GM21381 (cell line): ENCODE measurements around the gene LZTS2.
"Not testable (repeated sequence)": the region's sequence is repeated elsewhere in the genome, so short reads cannot be mapped to it uniquely, and the experiment has no call there.

Experiments used
- ATAC-seq: cut with Tn5 transposase; IDR thresholded peaks from one replicate; pipeline ENCODE4 v1.9.1; 2021; ENCODE audit warnings: mild to moderate bottlenecking, moderate library complexity; ENCODE audit not compliant: unreplicated experiment

The LZTS2 gene

GRCh38 chr10:100999742-101000126 lies at the start of gene LZTS2:
Gene LZTS2 (plus strand): TSS chr10:100999808. CDS start chr10:101002539, 2,731 bp downstream.
- no peak for ATAC-seq

DNA sequence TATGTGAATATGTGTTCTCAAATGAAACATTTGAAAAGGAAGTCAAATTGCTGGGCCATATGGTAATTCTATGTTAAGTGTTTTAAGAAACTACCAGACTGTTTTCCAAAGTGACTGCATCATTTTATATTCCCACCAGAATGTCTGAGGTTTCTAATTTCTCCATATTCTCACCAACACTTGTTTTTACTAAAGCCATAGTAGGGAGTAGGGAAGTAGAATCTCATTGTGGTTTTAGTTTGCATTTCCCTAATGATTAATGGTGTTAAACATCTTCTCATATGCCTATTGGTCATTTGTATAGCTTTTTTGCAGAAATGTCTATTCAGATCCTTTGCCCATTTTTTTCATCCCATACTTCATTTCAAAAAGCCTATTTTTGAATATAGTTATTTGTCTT lies 39.4 kb upstream of the LZTS2 start:
- no peak for ATAC-seq

DNA sequence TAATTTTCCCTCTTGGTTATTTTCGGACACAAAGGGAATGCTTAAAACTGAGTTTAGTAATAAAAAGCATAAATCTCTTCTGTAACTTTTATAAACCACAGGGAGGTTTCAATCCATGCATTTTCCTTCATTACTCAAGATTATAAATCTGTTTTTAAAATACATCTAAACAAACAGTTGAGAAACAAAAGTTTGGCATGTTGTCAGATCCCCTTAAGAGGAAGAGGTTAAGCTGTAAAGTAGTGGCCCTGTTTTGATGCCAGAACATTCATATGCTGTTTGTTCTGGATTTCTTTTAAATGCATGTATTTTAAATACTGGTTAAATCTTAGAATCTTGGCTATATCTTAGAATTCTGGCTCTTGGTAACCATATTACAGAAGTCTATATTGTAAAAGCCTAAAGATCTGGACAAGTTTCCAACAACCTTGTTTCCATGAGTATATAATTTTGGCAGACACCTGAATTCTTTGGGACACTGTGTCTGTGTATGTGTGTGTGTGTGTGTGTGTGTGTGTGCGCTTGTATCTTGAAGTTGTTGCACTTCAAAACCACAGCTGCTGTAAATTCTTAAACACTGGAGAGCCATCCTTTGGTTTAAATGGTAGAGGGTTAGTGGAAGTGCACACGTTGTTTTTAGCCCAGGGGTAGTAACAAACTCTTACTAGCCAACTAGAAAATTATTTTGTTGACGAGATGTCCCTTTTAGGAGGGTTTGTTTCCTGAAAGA lies 37.1 kb upstream of the LZTS2 start:
- no peak for ATAC-seq

DNA sequence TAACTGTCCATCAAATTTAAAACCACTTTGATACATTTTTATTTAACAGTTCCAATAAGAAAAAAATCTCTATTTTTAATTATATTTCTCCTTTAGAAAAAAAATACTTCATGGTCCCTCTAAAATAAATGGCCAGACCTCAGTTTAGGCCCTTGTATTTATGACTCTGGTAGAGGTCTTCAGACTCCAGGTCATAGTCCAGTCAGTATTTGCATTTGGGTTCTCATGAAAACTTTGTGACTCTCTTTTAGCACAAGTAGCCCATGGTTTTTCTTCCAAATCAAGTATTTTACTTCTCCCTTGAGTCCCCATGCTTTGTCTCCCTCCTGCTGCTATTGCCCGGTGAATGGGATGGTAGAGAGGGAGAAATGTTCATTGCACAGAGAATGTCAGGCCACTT lies 35.8 kb upstream of the LZTS2 start:
- no peak for ATAC-seq

DNA sequence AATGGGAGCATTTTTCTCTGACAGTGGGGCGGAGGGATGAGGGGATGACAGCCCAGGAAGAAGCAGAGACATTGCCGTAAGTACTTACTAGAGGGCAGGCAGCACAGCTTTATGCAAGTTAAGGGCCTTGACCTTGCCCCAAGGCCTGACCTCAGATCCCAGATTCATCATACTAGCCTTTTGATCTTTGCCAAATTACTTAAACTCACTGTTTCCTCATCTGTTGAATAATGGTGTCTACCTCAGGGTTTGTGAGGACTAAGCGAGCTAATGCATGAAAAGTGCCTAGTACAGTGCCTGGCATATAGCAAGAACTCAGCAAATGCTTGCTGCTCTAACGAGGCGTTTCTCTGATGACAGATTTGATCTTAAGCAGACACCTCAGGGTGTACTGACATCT lies 33.8 kb upstream of the LZTS2 start:
- no peak for ATAC-seq

- no peak for ATAC-seq
Observed at GRCh38 chr10:100966887-100967286, 32.7 kb upstream of the LZTS2 start.

- no peak for ATAC-seq
Observed at GRCh38 chr10:100967332-100967731, 32.3 kb upstream of the LZTS2 start.

DNA sequence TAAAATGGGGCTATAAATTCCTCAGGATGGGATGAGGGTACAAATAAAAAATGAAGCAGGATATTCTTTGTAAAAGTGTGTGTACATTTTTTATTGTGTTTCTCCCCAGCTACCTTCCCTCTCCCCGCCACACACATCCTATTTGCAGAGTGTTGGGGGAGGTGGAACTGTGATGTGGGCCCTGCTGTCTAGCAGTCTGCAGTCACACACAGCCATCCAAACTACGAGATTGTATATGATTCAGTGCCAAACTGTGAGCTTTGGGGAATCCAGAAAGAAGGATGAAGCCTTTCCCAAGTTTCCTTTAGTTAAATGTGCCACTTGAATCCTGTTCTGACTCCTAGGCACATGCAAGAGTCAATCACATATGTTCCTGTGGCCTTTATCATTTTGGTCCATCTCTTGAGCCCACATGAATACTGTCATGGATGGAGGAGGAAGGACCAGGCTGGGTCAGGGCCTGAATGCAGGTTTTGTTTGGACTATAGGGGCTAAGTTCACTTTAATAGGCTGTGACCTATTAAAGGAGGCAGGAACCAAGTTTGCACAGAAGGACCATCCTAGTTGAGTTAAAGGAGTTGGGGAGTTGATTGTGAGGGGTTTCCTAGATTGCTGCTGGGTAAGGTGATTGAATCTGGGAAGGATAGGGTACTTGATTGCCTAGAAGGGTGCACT lies 31.4 kb upstream of the LZTS2 start:
- no peak for ATAC-seq

- ATAC-seq, result no peak
Observed at GRCh38 chr10:100968863-100969186, 30.8 kb upstream of the LZTS2 start.

GRCh38 chr10:100969187-100970075 lies 30.2 kb upstream of the LZTS2 start, which contains the start of gene SEMA4G:
Gene SEMA4G (plus strand): TSS chr10:100969504. CDS start chr10:100972913, 3,409 bp downstream.
- no peak for ATAC-seq

DNA sequence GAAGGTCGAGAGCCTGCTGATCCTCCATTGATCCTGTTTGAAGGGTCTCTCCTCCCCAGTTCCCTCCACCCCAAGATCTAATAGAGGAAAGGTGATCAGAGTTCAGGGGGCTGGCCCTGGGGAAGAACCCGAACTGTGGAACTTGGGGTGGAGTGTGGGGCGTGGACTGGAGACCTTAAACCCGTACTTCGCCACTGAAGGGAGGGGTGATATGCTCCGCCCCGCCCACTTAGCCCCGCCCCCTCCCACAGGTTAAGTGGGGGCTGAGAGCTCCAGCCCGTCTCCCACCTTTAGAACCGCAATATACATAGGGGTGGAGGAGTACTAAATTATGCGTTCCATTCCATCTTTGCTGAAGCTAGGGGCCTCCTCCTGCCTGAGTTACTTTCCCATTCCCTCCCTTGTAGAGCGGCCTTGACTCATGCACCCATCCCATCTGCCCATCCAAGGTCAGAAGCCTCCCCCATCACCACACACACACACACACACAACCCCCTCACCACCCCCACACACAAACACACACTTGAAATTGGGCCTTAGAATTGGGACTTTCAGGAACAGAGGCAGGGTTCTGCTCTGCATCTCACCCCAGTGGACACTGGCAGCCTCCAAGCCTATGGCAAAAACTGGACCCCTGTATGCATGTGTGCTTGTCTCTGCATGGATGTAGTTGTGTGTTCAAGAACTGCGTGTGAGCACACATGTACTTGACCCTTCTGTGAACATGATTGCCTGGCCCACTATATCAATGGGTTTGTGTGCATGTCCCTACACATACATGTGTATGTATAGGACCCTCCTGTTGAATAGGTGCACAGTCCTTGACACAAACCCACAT lies 29.3 kb upstream of the LZTS2 start:
- ATAC-seq, result no peak

DNA sequence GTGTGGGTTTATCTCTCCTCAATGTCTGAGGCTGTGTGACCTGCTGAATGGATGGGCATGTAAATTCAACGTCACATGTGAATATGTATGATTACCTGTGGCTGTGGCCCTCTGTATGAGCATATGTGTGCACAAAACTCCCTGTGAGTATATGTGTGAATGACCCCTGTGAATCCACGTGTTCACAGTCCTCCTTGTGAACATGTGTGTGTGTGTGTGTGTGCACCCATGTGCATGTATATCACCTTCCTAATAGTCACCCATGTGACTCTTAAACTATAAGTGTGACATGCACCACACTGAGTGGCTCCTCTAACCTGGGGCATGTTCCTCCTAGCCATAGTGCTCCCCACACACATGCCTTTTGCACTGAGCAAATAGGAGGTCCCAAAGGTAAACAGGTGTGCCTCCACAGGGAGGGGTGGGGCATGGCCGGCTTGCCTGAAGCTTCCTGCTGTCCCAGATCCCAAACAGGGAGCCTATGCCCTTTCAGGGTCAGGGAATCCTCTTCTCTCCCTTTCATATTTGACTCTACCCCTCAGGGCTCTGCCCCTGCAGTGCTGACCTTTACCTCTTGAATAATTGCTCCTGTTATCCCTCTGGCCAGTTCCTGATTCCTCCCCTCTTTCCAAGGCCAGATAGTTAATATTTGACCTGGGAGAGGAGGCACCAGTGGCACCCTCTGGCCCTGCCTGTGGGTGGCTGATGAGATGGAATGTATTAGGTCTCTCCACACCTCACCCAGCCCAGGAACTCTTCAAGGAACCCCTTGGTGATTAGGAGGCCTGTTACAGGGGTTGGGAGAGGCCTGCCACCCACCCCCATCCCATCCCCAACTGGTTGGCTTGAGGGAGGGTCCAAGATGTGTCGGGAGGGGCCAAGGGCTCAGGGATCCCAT lies 28.4 kb upstream of the LZTS2 start:
- ATAC-seq, result no peak

DNA sequence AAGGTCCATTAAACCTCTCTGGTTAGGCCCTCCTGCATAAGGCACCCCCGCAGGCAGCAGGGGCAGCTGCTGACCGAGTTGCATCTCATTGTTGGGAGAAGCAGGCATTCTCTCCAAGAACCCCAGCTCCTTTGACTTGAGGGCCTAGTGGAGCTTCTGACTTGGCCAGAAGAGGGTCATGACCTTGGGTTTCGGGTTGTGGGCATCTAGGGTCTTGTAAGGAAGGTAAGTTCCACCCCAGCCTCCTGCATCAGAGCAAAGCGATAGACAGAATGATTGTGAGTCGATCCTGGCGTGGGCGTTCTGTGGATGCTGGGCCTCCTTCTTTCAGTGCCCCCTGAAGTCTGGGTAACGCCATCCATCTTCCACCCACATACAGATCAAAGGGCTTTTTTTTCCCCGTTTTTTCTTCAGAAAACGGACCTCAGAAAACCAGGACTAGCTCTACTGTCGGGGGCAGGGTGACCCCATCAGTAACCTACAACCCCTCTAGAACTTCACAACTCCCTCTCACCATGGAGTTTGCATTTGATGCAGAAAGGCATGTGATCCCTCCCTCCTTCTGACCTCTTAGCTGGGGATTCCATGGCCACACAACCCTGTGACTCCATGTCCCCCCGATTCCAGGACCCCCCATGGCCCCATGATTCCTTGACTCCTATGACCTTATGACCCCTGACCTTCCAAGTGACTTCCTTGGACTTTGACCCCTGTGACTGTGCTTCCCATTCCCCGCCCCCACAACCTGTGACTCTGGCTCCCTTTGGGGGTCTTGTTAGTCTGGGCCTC lies 27.3 kb upstream of the LZTS2 start:
- ATAC-seq, result no peak

DNA sequence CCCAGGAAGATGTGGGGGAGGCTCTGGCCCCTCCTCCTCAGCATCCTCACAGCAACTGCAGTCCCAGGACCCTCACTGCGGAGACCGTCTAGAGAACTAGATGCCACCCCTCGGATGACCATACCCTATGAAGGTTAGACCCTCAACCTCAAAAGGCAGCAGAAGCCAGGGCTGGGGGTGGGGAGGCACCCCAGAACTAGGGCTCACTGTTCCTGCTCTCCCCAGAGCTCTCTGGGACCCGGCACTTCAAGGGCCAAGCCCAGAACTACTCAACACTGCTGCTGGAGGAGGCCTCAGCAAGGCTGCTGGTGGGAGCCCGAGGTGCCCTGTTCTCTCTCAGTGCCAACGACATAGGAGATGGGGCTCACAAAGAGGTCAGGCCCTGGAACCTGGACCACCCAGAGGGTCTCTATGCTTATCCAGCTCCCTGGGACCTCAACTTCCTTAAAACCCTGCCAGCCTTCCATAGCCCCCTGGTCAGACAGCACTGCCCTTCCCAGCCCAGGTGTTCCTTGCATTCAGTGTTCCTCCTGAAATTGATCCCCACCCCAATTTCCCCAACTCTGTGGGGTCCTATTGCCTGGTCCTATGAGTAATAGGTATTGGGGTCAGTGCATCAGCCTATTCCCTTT lies 26.6 kb upstream of the LZTS2 start:
- ATAC-seq, result no peak

DNA sequence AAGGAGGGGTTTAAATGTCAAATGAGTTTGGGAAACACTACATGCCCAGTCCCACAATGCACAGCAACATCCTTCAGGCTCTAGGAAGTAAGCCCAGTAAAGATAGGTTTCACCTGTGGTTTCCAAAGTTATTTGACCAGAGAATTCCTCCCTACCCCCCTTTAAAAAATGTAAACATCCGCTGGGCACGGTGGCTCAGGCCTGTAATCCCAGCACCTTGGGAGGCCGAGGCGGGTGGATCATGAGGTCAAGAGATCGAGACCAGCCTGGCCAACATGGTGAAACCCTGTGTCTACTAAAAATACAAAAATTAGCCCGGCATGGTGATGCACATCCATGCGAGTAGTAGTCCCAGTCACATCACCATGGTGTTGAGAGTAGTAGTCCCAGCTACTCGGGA lies 24.2 kb upstream of the LZTS2 start:
- ATAC-seq, result not testable (repeated sequence)

GRCh38 chr10:100976906-100977305 lies 22.7 kb upstream of the LZTS2 start:
- ATAC-seq, result no peak

DNA sequence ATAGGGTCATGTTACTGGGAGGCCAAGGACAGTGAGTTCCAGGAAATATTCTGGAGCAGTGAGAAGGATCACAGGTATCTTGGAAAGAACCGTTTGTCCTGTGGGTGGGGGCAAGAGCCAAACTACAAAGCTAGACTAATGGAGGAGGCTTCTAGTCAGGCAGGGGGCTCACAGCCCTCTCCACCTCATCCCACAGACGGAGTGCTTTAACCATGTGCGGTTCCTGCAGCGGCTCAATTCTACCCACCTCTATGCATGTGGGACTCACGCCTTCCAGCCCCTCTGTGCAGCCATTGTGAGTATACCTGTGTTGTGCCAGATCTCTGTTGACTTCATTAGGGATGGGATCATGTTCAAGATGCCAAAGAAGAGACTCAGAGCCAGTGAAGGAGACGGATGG lies 22.2 kb upstream of the LZTS2 start:
- ATAC-seq, result no peak

GRCh38 chr10:100978121-100978900 lies 21.3 kb upstream of the LZTS2 start:
- ATAC-seq, result no peak
